ENCODE results near the gene PAK6.

GRCh38 chr15:40313531-40314398, 74.9 kb downstream of the PAK6 start:
- TF ChIP-seq CTCF (IDR thresholded peaks at IDR 0.05) (no peak), POLR2AphosphoS5 (IDR thresholded peaks at IDR 0.05) (no peak), EP300 (IDR thresholded peaks at IDR 0.05) (no peak), POLR2A (IDR thresholded peaks at IDR 0.05; ENCODE audit: low read depth) (no peak)
